NCI-H510A (cell line): ENCODE measurements around the gene CLDN22.

Experiments used
- DNase-seq: peaks from one replicate; lab custom pipeline; 2025; lab: John Stamatoyannopoulos, UW

The CLDN22 gene

GRCh38 chr4:183321516-183321915 is 1.4 kb upstream of the CLDN22 start:
- no peak for DNase-seq

GRCh38 chr4:183321079-183321478 is 1.0 kb upstream of the CLDN22 start:
- DNase-seq = no peak

- no peak for DNase-seq
Measured at GRCh38 chr4:183318656-183319055, 1.4 kb downstream of the CLDN22 start.

- no peak for DNase-seq
Measured at GRCh38 chr4:183314806-183315205, 5.3 kb downstream of the CLDN22 start.

GRCh38 chr4:183314336-183314735 is 5.7 kb downstream of the CLDN22 start:
- no peak for DNase-seq

- no peak for DNase-seq
Measured at GRCh38 chr4:183312841-183313240, 7.2 kb downstream of the CLDN22 start.

GRCh38 chr4:183306811-183307210 is 13.3 kb downstream of the CLDN22 start:
- no peak for DNase-seq

- DNase-seq = no peak
Measured at GRCh38 chr4:183304538-183304937, 15.5 kb downstream of the CLDN22 start.

- no peak for DNase-seq
Measured at GRCh38 chr4:183304067-183304466, 16.0 kb downstream of the CLDN22 start.

- no peak for DNase-seq
Measured at GRCh38 chr4:183303301-183303700, 16.8 kb downstream of the CLDN22 start.

GRCh38 chr4:183300655-183301054 is 19.4 kb downstream of the CLDN22 start:
- no peak for DNase-seq

GRCh38 chr4:183300070-183300469 is 20.0 kb downstream of the CLDN22 start:
- no peak for DNase-seq

- DNase-seq = no peak
Measured at GRCh38 chr4:183299464-183299863, 20.6 kb downstream of the CLDN22 start.

- no peak for DNase-seq
Measured at GRCh38 chr4:183297675-183298074, 22.4 kb downstream of the CLDN22 start.

GRCh38 chr4:183295711-183296110 is 24.4 kb downstream of the CLDN22 start:
- no peak for DNase-seq

- peak; percentile 48 for DNase-seq
Measured at GRCh38 chr4:183291070-183291469, 29.0 kb downstream of the CLDN22 start.

GRCh38 chr4:183289688-183290087 is 30.4 kb downstream of the CLDN22 start:
- DNase-seq = no peak

GRCh38 chr4:183288955-183289354 is 31.1 kb downstream of the CLDN22 start:
- no peak for DNase-seq

GRCh38 chr4:183287677-183288076 is 32.4 kb downstream of the CLDN22 start:
- no peak for DNase-seq

- no peak for DNase-seq
Measured at GRCh38 chr4:183287309-183287659, 32.8 kb downstream of the CLDN22 start.

- DNase-seq = no peak
Measured at GRCh38 chr4:183286590-183287308, 33.3 kb downstream of the CLDN22 start.

GRCh38 chr4:183285886-183286285 is 34.2 kb downstream of the CLDN22 start:
- DNase-seq = no peak

GRCh38 chr4:183284965-183285364 is 35.1 kb downstream of the CLDN22 start:
- DNase-seq = no peak

- no peak for DNase-seq
Measured at GRCh38 chr4:183284258-183284785, 35.8 kb downstream of the CLDN22 start.
